Osteoblast (primary cell): ENCODE data around the gene RNF217. TPM values are rescaled to one million over a fixed set of nuclear protein-coding genes. Genes with fewer than 3 reads are reported as not detected.
A peak's percentile ranks its signal among the peaks of the same experiment; 100 is the strongest.

Experiments used
- DNase-seq: peaks from one replicate; pipeline ENCODE4 v3.0.0; 2011; ENCODE audit warnings: low spot score, mixed read lengths; ENCODE audit not compliant: insufficient read length; ENCODE audit errors: missing footprints
- H2AFZ ChIP-seq: 2 replicates; pipeline ENCODE4 v1.6.0; 2011; ENCODE audit warnings: mild to moderate bottlenecking, low read length
- H3K27ac ChIP-seq: 2 replicates; pipeline ENCODE4 v1.5.1; 2011; ENCODE audit warnings: mild to moderate bottlenecking, low read depth, low read length, moderate library complexity
- H3K27me3 ChIP-seq: 2 replicates; pipeline ENCODE4 v1.6.0; 2012; ENCODE audit warnings: mild to moderate bottlenecking, control low read depth, inconsistent platforms, low read length, moderate library complexity; ENCODE audit not compliant: insufficient read depth
- H3K36me3 ChIP-seq: 2 replicates; pipeline ENCODE4 v1.5.1; 2011; ENCODE audit warnings: mild to moderate bottlenecking, low read length, control low read depth, moderate library complexity; ENCODE audit not compliant: insufficient read depth
- H3K4me1 ChIP-seq: 2 replicates; pipeline ENCODE4 v1.5.1; 2011; ENCODE audit warnings: mild to moderate bottlenecking, low read length, control low read depth, moderate library complexity; ENCODE audit not compliant: insufficient read depth
- H3K4me2 ChIP-seq: 2 replicates; pipeline ENCODE4 v1.6.0; 2011; ENCODE audit warnings: mild to moderate bottlenecking, low read length; ENCODE audit not compliant: insufficient read depth
- H3K4me3 ChIP-seq: fragments of 200-600 bp; sonication (generic); 3 replicates; pipeline ENCODE4 v1.5.1; 2012; ENCODE audit warnings: mild to moderate bottlenecking, low read length, inconsistent platforms; ENCODE audit not compliant: insufficient read depth
- H3K79me2 ChIP-seq: 2 replicates; pipeline ENCODE4 v1.6.0; 2012; ENCODE audit warnings: mild to moderate bottlenecking, low read length, control low read depth, inconsistent platforms; ENCODE audit not compliant: insufficient read depth
- H3K9me3 ChIP-seq: 2 replicates; pipeline ENCODE4 v1.5.1; 2011; ENCODE audit warnings: low read depth, low read length, control low read depth
- H4K20me1 ChIP-seq: 2 replicates; pipeline ENCODE4 v1.6.0; 2012; ENCODE audit warnings: mild to moderate bottlenecking, low read length, control low read depth; ENCODE audit not compliant: insufficient read depth
- total RNA-seq: library from RNA; depleted of rRNA; stranded (reverse); fragments of >200 nt; gene quantifications from 2 replicates; pipeline ENCODE4 v1.2.3, GENCODE V29; 2012
- TF ChIP-seq, protein P1 (sequence below): IDR thresholded peaks from 2 replicates; pipeline ENCODE4 v1.5.1; 2011; ENCODE audit warnings: mild to moderate bottlenecking, low read depth, low read length, moderate library complexity; ENCODE audit errors: extremely low read depth

Gene RNF217
- total RNA-seq, 1 donor: 22.8 TPM

DNA sequence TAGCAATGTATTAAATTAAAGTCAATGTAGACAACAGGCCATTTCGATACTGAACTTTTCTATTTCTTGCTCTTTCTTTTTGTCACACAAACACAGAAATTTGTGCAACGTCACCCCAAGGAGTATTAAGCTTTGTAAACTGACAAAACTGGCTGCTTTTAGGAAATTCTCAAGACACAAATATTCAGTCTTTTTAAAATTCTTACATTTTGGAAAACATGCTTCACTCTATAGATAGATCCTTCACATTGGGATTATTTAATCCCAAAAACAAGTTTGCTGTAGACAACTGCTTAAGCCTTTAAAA lies 121.4 kb downstream of the RNF217 start:
- Histone ChIP-seq H3K27me3 (no peaks in the 10 kb centered on the region), H4K20me1 (no peaks in the 10 kb centered on the region), H3K27ac (no peak overlapping the region), H2AFZ (no peak overlapping the region), H3K4me3 (no peak overlapping the region), H3K4me1 (no peaks in the 10 kb centered on the region), H3K4me2 (no peak overlapping the region), H3K79me2 (no peaks in the 10 kb centered on the region), H3K36me3 (peaks cover 3% of the 10 kb centered on the region), H3K9me3 (no peaks in the 10 kb centered on the region)
- DNase-seq: no peak
- TF ChIP-seq, protein P1, sequence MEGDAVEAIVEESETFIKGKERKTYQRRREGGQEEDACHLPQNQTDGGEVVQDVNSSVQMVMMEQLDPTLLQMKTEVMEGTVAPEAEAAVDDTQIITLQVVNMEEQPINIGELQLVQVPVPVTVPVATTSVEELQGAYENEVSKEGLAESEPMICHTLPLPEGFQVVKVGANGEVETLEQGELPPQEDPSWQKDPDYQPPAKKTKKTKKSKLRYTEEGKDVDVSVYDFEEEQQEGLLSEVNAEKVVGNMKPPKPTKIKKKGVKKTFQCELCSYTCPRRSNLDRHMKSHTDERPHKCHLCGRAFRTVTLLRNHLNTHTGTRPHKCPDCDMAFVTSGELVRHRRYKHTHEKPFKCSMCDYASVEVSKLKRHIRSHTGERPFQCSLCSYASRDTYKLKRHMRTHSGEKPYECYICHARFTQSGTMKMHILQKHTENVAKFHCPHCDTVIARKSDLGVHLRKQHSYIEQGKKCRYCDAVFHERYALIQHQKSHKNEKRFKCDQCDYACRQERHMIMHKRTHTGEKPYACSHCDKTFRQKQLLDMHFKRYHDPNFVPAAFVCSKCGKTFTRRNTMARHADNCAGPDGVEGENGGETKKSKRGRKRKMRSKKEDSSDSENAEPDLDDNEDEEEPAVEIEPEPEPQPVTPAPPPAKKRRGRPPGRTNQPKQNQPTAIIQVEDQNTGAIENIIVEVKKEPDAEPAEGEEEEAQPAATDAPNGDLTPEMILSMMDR: no peak

DNA sequence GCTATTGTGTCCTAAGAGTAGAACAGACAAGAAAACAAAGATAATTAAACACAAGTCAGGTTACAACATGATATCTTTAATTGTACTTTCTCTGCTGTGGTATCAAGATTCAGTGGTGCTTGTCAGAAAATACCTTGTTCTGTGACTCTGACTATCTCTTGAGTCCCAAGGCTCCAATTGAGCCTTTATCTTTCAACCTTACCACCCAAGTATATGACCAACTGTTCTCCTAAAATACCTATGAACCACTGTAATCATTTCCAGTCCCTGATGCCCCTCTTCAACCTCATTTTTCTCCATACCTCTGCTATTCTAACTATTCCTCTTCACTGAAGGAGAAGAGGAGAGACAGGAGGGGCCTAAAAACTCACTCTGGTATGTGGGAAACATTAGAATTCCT lies 124.5 kb downstream of the RNF217 start:
- TF ChIP-seq, protein P1: no peak
- H3K4me2 ChIP-seq: no peak overlapping the region

DNA sequence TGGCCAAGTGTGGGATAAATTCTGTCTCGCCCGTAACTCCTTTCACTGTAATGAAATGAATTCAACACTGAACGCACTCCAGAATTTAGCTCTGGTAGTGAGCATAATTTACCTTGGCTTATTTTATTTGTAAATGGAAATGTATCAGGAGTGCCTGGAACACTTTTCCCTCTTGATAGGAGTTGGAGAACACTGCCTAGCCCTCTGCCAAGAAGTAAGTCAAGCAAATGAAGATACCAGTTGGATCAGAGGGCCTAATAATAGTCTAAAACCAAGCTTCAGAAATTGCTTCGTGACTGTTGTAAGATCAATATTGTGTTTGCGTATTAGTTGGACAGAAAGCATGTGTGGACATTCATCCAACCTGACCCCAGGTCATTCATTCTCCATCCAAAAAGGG lies 126.7 kb downstream of the RNF217 start:
- TF ChIP-seq, protein P1: no peak
- Histone ChIP-seq H3K9me3 (no peaks in the 10 kb centered on the region), H3K4me3 (no peak overlapping the region), H3K36me3 (no peaks in the 10 kb centered on the region), H3K79me2 (no peaks in the 10 kb centered on the region), H4K20me1 (no peaks in the 10 kb centered on the region), H3K27me3 (no peaks in the 10 kb centered on the region), H3K4me2 (no peak overlapping the region), H3K4me1 (no peaks in the 10 kb centered on the region), H3K27ac (no peak overlapping the region), H2AFZ (no peak overlapping the region)
- no peak for DNase-seq

More for the DNA sequence above, 124.5 kb downstream of the RNF217 start:
- H3K4me1 ChIP-seq: no peaks in the 10 kb centered on the region
- H3K36me3 ChIP-seq: peaks cover 3% of the 10 kb centered on the region
- no peak overlapping the region for H3K27ac ChIP-seq
- H3K4me3 ChIP-seq: no peak overlapping the region
- H3K79me2 ChIP-seq: no peaks in the 10 kb centered on the region
- no peak overlapping the region for H2AFZ ChIP-seq
- no peaks in the 10 kb centered on the region for H3K27me3 ChIP-seq
- H3K9me3 ChIP-seq: no peaks in the 10 kb centered on the region
- no peaks in the 10 kb centered on the region for H4K20me1 ChIP-seq
- DNase-seq: no peak

DNA sequence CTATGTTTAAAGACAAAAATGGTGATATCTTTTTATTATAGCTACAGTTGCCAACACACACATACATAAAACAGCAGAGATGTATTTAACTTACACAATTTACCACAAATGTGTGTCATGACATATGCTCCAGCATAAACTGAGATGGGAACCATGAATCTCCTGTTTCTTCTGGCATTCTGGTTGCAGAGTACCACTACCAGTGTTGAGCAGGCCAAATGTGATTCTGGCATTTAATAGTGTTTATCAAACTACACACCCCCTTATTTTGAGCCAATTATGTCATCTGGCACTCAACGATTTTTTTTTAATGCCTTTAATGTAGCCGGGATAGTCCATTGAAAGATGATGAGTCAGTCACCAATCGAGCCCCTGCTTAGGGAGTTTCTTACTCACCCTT lies 132.3 kb downstream of the RNF217 start:
- no peaks in the 10 kb centered on the region for H3K36me3 ChIP-seq
- DNase-seq: peak; percentile 65
- H3K27me3 ChIP-seq: no peaks in the 10 kb centered on the region
- peak overlapping the region; percentile 84 for H3K27ac ChIP-seq
- H3K79me2 ChIP-seq: no peaks in the 10 kb centered on the region
- H4K20me1 ChIP-seq: no peaks in the 10 kb centered on the region
- H3K4me2 ChIP-seq: no peak overlapping the region
- H3K4me1 ChIP-seq: peaks cover 23% of the 10 kb centered on the region
- no peak overlapping the region for H2AFZ ChIP-seq
- no peak overlapping the region for H3K4me3 ChIP-seq
- TF ChIP-seq, protein P1: no peak
- no peaks in the 10 kb centered on the region for H3K9me3 ChIP-seq
